NCI-H2029 treated with DMSO at 0.1 percent for 48 hours (cell line): Measurements from ENCODE around the gene NFYC.

Experiments used
- DNase-seq: peaks from one replicate; lab custom pipeline; 2025; lab: John Stamatoyannopoulos, UW

NFYC gene

GRCh38 chr1:40760984-40761383, 69.5 kb downstream of the NFYC start:
- DNase-seq: no peak

- no peak for DNase-seq
These were observed 70.8 kb downstream of the NFYC start for GRCh38 chr1:40762144-40762923.

GRCh38 chr1:40763742-40764532, 72.4 kb downstream of the NFYC start:
- no peak for DNase-seq

- DNase-seq: no peak
These were observed 73.5 kb downstream of the NFYC start for GRCh38 chr1:40764981-40765380.

- no peak for DNase-seq
These were observed 74.5 kb downstream of the NFYC start for GRCh38 chr1:40766017-40766416.

- no peak for DNase-seq
These were observed 75.1 kb downstream of the NFYC start for GRCh38 chr1:40766560-40766959.

- no peak for DNase-seq
These were observed 76.9 kb downstream of the NFYC start for GRCh38 chr1:40768146-40768990.

- DNase-seq: no peak
These were observed 78.3 kb downstream of the NFYC start for GRCh38 chr1:40769815-40770214.

- no peak for DNase-seq
These were observed 79.0 kb downstream of the NFYC start for GRCh38 chr1:40770296-40771070.

- DNase-seq: peak; percentile 62
These were observed 80.8 kb downstream of the NFYC start for GRCh38 chr1:40772146-40772955.

GRCh38 chr1:40773748-40774265, 82.3 kb downstream of the NFYC start:
- DNase-seq: no peak

GRCh38 chr1:40774266-40774998, 82.9 kb downstream of the NFYC start:
- DNase-seq: peak; percentile 86

GRCh38 chr1:40776236-40777072, 85.0 kb downstream of the NFYC start:
- no peak for DNase-seq

- no peak for DNase-seq
These were observed 85.9 kb downstream of the NFYC start for GRCh38 chr1:40777224-40777970.

- DNase-seq: no peak
These were observed 89.4 kb downstream of the NFYC start for GRCh38 chr1:40780678-40781607.

GRCh38 chr1:40781608-40781971, 90.1 kb downstream of the NFYC start:
- no peak for DNase-seq

- DNase-seq: no peak
These were observed 91.0 kb downstream of the NFYC start for GRCh38 chr1:40782371-40782956.
